Panc1 (cell line): ENCODE results near the gene CLCN1.

Experiments
- POLR2AphosphoS5 ChIP-seq: IDR thresholded peaks from 2 replicates; pipeline ENCODE4 v1.6.1; 2012; ENCODE audit warnings: mild to moderate bottlenecking, low read depth, low read length, moderate library complexity
- REST ChIP-seq, 2 experiments: IDR thresholded peaks; 2 replicates each; pipeline ENCODE4 v1.6.1; 2011 to 2012; ENCODE audit warnings: low read depth in 2 of 2, control low read depth in 1 of 2, low read length in 1 of 2, mild to moderate bottlenecking in 1 of 2, moderate library complexity in 1 of 2; ENCODE audit not compliant: insufficient read depth in 1 of 2
- SIN3A ChIP-seq: IDR thresholded peaks from 2 replicates; pipeline ENCODE4 v1.6.1; 2012; ENCODE audit warnings: low read depth, mild to moderate bottlenecking, low read length, moderate library complexity, borderline replicate concordance; ENCODE audit not compliant: insufficient read depth
- TF ChIP-seq, protein P1 (sequence below): fragments of 450-650 bp; IDR thresholded peaks from 2 replicates; pipeline ENCODE4 v1.5.1; 2017; ENCODE audit warnings: mild to moderate bottlenecking

DNA sequence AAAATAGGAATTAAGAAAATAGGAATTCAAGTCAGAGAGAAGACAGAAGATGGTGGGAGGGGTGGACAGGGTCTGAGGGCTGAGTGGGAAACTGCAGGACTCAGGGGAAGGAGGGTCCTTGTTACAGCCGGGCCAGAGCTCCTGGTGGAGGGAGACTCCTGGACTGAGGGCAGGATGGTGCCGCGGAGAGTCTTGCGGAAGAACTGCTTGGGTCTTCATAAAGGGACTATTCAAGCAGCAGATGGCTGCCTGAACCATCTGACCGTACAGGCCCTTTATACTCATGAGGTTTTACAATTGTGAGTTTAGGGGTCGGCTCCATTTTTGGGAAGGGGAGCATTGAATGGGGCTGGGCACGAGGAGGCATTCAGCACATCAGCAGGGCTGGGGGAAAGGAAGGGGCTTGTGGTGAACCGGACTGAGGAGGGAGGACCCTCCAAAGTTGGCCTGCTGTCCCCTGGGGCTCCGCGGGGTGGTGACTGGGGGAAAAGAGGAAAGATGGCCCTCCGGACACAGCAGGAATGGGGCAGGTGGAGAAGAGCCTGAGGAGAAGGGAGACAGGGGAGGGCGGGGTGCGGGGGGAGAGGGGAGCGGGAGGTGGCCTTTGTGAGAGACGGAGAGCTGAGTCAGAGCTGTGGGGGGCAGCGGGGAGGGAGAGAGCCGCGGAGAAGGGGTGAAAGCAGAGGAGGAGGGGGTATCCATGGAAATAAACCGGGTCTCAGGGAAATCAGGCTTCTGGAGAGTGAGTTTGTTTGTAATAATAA is 45.1 kb downstream of the CLCN1 start:
- TF ChIP-seq, protein P1, sequence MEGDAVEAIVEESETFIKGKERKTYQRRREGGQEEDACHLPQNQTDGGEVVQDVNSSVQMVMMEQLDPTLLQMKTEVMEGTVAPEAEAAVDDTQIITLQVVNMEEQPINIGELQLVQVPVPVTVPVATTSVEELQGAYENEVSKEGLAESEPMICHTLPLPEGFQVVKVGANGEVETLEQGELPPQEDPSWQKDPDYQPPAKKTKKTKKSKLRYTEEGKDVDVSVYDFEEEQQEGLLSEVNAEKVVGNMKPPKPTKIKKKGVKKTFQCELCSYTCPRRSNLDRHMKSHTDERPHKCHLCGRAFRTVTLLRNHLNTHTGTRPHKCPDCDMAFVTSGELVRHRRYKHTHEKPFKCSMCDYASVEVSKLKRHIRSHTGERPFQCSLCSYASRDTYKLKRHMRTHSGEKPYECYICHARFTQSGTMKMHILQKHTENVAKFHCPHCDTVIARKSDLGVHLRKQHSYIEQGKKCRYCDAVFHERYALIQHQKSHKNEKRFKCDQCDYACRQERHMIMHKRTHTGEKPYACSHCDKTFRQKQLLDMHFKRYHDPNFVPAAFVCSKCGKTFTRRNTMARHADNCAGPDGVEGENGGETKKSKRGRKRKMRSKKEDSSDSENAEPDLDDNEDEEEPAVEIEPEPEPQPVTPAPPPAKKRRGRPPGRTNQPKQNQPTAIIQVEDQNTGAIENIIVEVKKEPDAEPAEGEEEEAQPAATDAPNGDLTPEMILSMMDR: no peak
- no peak for TF ChIP-seq REST (IDR thresholded peaks at IDR 0.05; ENCODE audit: insufficient read depth in 1 of 2, low read depth in 2 of 2, low read length in 1 of 2)
- TF ChIP-seq POLR2AphosphoS5: no peak
- no peak for TF ChIP-seq SIN3A
